Parathyroid adenoma (tissue), 2 donors: ENCODE results near the gene PXK.

Experiments used
- H2AFZ ChIP-seq: fragments of 300-600 bp; sonication (generic); one replicate; pipeline ENCODE4 v1.7.0; 2017; ENCODE audit warnings: antibody characterized with exemption, mild to moderate bottlenecking
- H3K27ac ChIP-seq: fragments of 300-600 bp; sonication (generic); one replicate; pipeline ENCODE4 v1.7.0; 2017
- H3K27me3 ChIP-seq: fragments of 300-600 bp; sonication (generic); one replicate; pipeline ENCODE4 v1.7.0; 2017; ENCODE audit warnings: low read length; ENCODE audit not compliant: control insufficient read depth, insufficient read depth
- H3K36me3 ChIP-seq: fragments of 300-600 bp; sonication (generic); one replicate; pipeline ENCODE4 v1.7.0; 2017; ENCODE audit warnings: low read length; ENCODE audit not compliant: control insufficient read depth, insufficient read depth
- H3K4me1 ChIP-seq: fragments of 300-600 bp; sonication (generic); one replicate; pipeline ENCODE4 v1.7.0; 2017; ENCODE audit warnings: control low read depth
- H3K4me2 ChIP-seq: fragments of 300-600 bp; sonication (generic); one replicate; pipeline ENCODE4 v1.7.0; 2017; ENCODE audit warnings: low read length
- H3K4me3 ChIP-seq: fragments of 300-600 bp; sonication (generic); one replicate; pipeline ENCODE4 v1.7.0; 2017; ENCODE audit warnings: low read depth, low read length
- H3K79me2 ChIP-seq: fragments of 300-600 bp; sonication (generic); one replicate; pipeline ENCODE4 v1.7.0; 2017; ENCODE audit warnings: control low read depth
- H3K9ac ChIP-seq: fragments of 300-600 bp; sonication (generic); one replicate; pipeline ENCODE4 v1.7.0; 2017; ENCODE audit warnings: mild to moderate bottlenecking
- H3K9me3 ChIP-seq: fragments of 300-600 bp; sonication (generic); one replicate; pipeline ENCODE4 v1.7.0; 2017; ENCODE audit warnings: low read length; ENCODE audit not compliant: control insufficient read depth
- CTCF ChIP-seq: fragments of 300-600 bp; sonication (generic); IDR thresholded peaks from one replicate; pipeline ENCODE4 v1.7.0; 2017; ENCODE audit warnings: antibody characterized with exemption, mild to moderate bottlenecking
- donor health status: primary hyperparathyroidism.

Gene PXK

GRCh38 chr3:58323529-58324390, 8.9 kb upstream of the PXK start:
- Histone ChIP-seq H3K4me2 (no peak overlapping the region), H3K36me3 (no peaks in the 10 kb centered on the region), H2AFZ (no peak overlapping the region), H3K4me3 (no peak overlapping the region), H3K4me1 (peaks cover 26% of the 10 kb centered on the region), H3K27ac (peak overlapping the region; percentile 37), H3K9me3 (no peaks in the 10 kb centered on the region), H3K79me2 (no peaks in the 10 kb centered on the region), H3K27me3 (no peaks in the 10 kb centered on the region), H3K9ac (no peak overlapping the region)
- TF ChIP-seq CTCF: no peak

GRCh38 chr3:58324391-58325390, 8.0 kb upstream of the PXK start:
- no peak overlapping the region for H3K9ac ChIP-seq
- peak overlapping the region; percentile 47 for H2AFZ ChIP-seq
- no peaks in the 10 kb centered on the region for H3K9me3 ChIP-seq
- H3K4me1 ChIP-seq: peaks cover 26% of the 10 kb centered on the region
- H3K36me3 ChIP-seq: no peaks in the 10 kb centered on the region
- no peaks in the 10 kb centered on the region for H3K27me3 ChIP-seq
- peak overlapping the region; percentile 13 for H3K4me2 ChIP-seq
- peak overlapping the region; percentile 19 for H3K4me3 ChIP-seq
- TF ChIP-seq CTCF: no peak
- peak overlapping the region; percentile 91 for H3K27ac ChIP-seq
- no peaks in the 10 kb centered on the region for H3K79me2 ChIP-seq

GRCh38 chr3:58325525-58325992, 7.1 kb upstream of the PXK start:
- no peaks in the 10 kb centered on the region for H3K27me3 ChIP-seq
- peaks cover 26% of the 10 kb centered on the region for H3K4me1 ChIP-seq
- H3K4me2 ChIP-seq: peak overlapping the region; percentile 22
- H3K9me3 ChIP-seq: no peaks in the 10 kb centered on the region
- H3K4me3 ChIP-seq: peak overlapping the region; percentile 19
- no peaks in the 10 kb centered on the region for H3K79me2 ChIP-seq
- peak overlapping the region; percentile 47 for H2AFZ ChIP-seq
- H3K9ac ChIP-seq: no peak overlapping the region
- no peak for TF ChIP-seq CTCF
- H3K27ac ChIP-seq: peak overlapping the region; percentile 91
- no peaks in the 10 kb centered on the region for H3K36me3 ChIP-seq

GRCh38 chr3:58326267-58326900, 6.3 kb upstream of the PXK start:
- Histone ChIP-seq H3K79me2 (no peaks in the 10 kb centered on the region), H3K27me3 (no peaks in the 10 kb centered on the region), H2AFZ (peak overlapping the region; percentile 39), H3K9ac (no peak overlapping the region), H3K4me3 (no peak overlapping the region), H3K36me3 (no peaks in the 10 kb centered on the region), H3K27ac (peak overlapping the region; percentile 91), H3K9me3 (no peaks in the 10 kb centered on the region), H3K4me2 (no peak overlapping the region), H3K4me1 (peaks cover 31% of the 10 kb centered on the region)
- TF ChIP-seq CTCF: no peak
